Ramos (cell line): ENCODE measurements around the gene CECR2.

ENCODE experiments used
- in situ Hi-C: fragments of 300-500 bp; cut with MboI; formaldehyde crosslinking; loops from one replicate; pipeline ENCODE4 v1.14.3; 2022; ENCODE audit warnings: low sequenced_read_pairs; ENCODE audit not compliant: unreplicated experiment

The CECR2 gene

DNA sequence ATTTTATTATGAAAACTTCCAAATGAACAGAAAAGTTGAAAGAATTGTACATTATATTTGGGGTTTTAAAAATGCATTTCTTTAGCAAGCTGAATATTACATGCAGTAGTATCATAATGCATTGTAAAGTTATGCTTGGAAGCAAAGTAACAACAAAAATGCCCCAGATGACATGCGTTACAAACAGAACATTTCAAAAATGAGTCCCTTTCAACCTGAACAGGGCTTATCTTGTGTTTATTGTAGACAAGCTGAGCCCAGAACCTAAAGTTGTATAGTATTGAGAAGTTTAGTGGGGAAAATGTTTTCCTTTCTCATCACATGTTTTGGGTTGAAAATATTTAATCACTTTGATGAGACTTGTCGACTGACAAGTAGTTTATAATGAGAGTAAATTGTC, 68.8 kb downstream of the CECR2 start:
- in situ Hi-C loops = no loop called here

DNA sequence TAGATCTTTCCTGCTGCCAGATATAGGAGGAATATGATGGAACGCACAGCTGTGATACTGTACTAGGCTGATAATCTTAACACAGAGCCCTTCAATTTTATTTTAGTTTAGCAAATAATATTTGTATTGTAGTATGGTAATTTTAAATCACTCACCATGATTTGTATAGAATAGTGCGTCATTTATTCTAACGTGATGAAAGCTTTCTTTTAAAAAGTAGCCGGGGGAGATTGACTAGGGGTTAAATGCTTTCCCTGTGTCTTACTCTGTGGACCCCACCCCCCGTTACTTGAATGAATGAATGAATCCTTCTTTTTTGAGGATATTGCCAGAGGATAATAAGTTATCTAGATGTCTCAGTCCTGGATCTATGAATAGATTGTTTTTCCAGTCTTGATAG, 72.1 kb downstream of the CECR2 start:
- in situ Hi-C loops = no loop called here

DNA sequence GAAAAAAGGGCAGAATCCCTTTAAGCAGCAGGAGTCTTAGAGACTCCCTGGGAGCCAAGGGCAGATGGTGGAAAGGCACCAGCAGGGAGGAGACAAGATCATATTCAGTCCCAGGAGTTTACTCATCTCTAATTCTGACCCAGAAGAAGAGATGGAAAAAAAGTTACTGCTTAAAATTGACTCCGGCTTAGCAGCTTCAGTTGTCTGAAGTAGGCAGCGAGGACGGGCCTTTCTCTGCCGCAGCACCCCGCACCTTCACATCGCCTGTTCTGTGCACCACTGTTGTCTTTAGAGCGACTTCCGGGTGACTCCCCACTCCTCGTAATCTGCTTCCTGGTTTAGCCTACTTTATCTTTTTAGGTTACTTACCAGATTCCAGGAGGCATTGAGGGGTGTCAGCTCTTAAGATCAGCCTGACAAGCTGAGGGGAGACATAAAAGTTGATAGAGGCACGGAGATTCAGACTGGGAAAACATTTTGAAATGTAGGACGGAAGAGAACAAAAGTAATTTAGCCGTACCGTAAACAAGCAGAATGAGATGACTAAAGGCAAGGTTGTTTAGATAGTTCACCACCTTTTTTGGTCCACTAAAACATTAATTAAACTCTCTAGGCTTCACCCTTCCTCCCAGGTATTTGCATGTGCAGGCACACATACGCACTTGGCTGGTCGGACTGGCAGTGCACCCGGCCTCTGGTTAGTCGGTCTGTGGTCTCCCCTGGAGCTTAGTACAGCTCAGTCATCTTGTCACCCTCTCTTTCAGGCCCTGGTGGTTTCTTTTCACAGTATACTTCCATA, 74.3 kb downstream of the CECR2 start:
- in situ Hi-C loops = no loop called here

DNA sequence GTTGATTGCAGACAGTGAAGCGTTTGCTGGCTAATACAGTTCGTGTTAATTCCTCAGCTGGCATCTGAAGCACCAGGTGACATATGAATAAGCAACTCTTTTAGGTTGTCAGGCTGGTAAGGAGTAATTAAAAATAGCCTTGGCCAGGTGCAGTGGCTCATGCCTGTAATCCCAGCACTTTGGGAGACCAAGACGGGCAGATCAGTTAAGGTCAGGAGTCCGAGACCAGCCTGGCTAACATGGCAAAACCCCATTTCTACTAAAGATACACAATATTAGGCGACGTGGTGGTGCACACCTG, 74.9 kb downstream of the CECR2 start:
- in situ Hi-C loops = no loop called here

DNA sequence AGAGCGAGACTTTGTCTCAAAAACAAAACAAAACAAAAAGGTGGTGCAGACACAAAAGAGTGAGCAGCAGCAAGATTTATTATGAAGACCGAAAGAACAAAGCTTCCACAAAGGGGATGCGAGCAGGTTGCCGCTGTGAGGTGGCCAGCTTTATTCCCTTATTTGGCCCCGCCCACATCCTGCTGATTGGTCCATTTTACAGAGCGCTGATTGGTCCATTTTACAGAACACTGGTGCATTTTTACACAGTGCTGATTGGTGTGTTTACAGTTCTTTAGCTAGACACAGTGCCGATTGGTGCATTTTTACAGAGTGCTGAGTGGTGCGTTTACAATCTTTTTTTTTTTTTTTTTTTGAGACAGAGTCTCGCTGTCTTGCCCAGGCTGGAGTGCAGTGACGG, 77.4 kb downstream of the CECR2 start:
- in situ Hi-C loops = no loop called here

DNA sequence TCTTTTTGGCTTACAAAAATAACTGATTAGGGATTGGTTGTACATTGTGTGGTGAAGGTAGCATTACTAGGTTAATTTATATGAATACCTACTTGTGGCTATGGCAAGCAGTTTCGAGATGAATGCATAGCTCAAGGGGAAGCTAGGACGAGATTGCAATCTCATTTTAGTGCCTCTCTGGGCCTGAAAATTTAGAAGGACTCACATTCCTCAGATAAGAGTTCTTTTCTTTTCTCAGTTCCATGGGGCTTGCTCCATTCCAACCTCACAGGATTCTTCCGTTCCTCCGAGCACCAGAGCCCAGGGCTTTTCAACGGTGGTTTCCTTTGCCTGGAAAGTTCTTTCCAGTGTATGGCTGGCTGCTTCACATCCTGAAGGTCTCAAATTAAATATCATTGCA, 82.1 kb downstream of the CECR2 start:
- in situ Hi-C loops = no loop called here

DNA sequence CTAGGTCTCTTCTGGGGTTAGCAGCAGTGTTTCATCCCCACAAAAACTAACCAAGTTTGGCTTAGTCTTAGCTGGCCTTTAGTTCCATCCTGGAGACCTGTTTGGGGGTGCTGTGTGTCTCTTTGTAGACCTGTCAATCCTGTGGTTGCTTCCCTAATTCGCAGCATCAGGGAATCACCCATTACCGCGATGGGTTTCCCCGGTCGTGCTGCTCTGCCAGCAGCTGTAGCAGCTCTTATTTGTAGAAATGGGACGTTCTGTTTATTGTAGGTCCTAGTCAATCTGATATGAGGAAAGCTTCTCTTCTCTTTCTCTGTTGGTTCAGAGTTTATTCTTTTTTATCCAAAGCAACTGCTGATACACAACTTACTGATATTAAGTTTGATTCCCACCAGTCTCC, 91.6 kb downstream of the CECR2 start:
- in situ Hi-C loops = no loop called here

DNA sequence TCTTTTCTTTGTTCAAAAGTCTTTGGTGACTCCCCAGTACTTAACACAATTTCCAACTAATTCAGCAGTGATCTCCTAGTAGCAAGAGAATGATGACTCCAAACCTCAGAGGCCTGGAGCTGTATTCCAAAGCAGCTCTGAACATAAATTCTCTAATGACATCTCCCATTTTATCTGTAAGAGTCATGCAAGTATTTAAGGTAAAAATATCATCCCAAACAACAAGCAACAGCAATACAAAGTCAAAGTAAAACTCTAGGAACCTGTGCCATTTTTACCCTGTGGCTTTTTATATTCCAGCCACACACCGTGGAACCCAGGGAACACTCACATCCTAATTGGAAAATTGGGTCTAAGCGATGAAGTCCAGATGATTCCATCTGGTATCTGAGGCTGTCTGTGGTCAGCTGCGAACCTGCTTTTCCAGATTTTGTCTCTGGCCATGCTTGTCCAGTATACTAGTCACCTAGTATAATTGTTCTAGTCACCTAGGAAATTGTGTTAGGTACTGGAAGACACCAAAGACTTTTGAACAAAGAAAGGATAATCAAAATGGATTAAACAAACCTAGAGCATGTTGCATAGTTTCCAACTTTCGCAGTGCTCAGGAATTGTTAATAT, 101.7 kb downstream of the CECR2 start:
- in situ Hi-C loops = no loop called here

DNA sequence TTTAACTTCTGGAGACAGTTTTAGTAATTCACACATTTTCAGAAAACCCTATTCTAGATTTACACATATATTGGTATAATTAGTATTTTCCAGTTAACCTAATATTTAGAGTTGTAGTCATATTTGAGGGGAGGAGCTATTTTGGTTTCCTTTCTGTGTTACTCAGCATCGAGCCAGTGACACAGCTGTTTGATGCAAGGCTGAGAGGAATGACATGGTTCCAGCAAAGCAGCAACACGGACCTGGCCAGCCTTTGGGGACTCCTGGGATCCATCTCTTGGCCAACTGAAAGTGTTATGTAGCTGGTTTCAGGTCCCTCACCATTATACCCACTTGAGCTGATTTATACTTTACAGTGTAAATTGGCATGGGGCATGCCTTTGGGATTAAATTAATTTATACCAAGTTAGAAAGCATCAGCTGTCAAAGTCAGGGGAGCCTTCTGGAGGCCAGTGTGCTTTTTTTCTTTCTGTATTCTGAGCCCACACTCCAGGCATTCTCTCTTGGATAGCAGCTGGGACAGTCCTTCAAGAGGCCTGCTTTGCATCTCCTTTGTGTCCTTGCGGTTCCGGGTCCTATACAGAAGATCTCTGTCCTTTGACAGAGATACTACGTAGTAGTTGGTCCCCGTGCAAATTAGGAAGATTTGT, 102.8 kb downstream of the CECR2 start:
- in situ Hi-C loops = no loop called here

DNA sequence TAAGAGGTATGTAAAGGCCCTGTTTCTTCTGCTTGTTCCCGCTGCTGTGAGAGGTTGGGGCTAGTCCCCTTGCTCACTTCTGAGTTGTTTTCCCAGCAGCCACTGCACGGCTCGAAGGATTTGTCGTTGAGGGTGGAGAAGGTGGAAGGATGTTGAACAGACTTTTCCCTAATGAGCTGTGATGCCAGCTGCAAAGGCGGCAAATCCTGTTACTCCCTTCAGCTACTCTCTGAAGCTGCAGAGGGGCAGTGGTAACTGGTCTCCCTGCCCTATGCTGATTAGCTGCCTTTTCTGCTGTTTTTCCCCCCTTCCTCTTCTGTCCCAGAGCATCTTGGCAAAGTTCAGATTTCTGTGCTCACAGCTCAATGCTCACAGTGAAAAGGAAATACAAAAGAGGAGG, 103.7 kb downstream of the CECR2 start:
- in situ Hi-C loops = no loop called here

DNA sequence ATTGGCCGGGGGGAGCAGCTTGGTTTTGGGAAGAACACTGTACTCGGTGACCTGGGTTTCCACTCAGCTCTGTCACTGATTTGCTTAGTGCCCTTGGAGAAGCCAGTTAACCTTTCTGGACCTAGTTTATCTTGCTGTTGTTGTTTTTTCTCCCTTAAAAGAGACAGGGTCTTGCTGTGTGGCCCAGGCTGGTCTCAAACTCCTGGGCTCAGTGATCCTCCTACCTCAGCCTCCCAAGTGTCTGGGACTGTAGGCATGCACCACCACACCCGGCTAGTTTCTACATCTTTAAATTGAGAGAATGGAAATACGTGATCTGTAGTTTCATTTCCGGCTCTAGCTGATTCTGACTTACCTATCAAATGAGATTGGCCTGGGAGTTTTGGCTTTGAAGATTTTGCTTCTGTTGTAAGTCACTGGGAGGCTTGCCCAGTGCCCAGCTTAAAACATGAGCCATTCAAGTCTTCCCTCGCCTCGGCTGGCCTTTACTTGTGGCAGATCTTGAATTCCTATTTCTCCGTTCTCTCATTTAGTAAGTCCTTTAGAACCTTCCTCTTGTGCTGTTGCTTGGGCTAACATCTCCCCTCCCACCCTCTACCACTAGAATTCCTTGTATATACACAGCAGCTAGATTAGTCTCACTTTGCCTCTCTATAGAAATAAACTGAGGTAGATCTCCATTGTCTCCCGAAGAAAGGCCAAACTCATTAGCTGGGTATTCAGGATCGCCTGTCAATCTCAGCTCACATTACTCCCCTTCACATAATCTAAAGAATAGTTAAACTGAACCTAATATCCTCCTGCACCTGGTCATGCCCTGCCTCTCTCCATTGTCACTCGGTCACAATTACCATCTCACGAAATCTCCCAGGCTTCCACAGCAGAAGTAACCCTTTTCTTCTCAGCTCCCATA, 106.3 kb downstream of the CECR2 start:
- in situ Hi-C loops = no loop called here

DNA sequence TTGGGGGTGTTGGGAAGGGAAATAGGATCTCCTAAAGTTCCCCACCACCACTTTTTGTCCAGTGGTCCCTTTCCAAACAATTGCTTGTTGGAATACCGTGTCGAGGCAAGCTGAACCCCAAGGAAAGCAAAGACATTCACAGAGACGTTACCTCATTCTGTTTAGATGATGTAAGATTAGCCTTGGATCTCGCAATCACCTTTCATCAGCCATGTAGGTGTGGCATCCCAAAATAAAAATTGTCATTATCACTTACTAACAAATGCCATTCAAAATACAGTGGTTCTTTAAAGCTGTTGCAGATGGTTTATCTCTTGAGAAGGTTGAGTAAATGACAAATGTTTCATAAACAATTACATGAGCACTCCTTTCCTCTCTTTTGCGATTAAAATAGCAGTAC, 107.6 kb downstream of the CECR2 start:
- in situ Hi-C loops = no loop called here

DNA sequence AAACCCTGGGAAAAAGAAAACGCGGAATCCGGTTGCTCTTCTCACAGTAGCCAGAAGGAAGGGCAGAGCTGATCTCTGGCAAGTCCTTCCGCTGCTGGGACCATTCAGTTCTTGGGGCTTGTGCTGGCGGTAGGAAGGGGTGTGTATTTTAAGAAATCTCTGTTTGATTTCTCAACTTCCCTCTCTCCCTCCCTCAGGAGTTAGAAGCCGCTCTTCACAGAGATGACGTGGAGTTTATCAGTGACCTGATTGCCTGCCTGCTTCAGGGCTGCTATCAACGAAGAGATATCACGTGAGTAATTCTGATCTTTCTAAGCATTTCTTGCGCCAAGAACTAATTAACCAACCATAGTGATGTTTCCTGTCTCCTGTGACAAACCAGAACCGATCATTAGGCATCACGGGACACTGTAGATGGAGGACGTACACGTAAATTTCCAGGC, 108.2 kb downstream of the CECR2 start:
- in situ Hi-C loops = no loop called here

DNA sequence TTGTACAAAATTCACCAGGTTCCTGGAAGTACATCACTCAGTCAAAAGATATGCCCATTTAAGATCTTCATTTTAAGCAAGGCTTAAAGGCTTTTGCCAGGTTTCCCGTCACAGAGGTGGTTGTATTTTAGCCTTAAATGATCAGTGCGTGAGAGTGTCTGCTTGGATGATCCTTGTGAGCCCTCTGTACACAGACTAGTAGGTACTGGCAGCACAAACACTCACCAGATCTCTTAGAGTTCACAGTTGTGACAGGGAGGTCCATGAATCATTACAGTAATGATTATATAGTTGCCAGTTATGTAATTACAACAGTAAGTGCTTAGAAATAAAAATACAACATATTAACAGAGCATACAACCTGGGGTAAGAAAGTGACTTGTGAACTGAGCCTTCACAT, 109.9 kb downstream of the CECR2 start:
- in situ Hi-C loops = no loop called here

DNA sequence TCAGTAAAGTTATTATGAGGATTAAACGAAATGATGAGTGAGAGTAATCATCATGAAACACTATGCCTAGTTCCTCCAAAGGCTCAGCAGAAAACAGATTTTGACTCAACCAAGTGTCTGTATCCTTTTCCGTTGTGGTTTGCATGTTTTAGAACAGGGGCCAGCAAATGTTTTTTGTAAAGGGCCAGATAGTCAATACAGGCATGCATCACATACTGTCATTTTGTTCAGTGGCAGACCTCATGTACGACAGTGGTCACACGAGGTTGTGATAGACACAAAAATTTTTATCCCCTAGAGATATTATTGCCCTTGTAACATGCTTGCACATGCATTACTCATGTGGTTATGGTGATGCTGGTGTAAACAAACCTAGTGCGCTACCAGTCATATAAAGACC, 112.2 kb downstream of the CECR2 start:
- in situ Hi-C loops = no loop called here

DNA sequence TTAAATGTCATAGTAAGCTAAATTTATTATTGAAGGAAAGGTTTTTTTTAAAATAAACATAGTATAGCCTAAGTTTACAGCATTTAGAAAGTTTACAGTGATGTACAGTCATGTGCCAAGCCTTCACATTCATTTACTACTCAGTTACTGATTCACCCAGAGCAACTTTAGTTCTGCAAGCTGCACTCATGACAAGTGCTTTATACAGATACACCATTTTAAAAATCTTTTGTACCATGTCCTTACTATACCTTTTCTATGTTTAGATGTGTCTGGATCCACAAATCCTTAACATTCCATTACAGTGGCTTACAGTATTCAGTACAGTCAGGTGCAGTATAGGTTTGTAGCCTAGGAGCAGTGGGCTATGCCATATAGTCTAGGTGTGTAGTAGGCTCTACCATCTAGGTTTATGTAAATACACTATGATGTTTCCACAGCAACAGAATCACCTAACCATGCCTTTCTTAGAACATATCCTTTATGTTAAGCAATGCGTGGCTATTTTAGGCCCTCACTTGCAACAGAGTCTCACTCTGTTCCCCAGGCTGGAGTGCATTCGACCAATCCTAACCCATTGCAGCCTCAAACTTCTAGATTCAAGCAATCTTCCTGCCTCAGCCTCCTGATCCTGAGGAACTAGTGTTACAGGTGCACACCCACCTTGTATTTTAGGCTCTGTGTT, 114.6 kb downstream of the CECR2 start:
- in situ Hi-C loops = no loop called here

DNA sequence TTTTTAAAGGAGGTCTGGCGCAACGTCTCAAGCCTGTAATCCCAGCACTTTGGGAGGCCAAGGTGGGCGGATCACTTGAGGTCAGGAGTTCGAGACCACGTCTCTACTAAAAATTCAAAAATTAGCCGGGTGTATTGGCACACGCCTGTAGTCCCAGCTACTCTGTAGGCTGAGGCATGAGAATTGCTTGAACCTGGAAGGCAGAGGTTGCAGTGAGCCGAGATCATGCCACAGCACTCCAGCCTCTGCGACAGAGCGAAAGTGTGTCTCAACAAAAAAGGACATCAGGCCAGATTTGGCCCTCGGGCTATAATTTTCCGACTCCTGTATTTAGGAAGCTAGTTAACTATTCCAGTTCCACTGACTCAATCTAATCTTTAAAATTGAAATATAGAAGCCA, 115.3 kb downstream of the CECR2 start:
- in situ Hi-C loops = no loop called here

DNA sequence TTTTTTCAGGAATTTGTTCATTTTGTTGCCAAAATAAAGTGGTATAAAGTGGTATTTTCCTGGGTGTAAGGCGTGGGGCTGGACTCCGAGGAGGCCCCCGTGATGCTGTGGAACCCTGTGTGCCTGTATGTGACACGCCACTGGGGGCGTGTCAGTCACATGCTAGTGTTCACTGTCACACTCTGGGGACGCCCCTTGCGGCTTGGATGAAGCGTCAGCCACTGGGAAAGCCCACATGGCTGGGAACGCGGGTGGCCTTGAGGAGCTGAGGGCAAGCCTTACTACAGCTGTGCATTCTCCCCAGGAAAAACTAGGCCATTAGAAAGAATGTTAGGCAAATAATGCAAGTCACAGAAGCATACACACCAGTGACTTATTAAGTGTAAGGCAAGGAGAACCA, 117.1 kb downstream of the CECR2 start:
- in situ Hi-C loops = no loop called here

DNA sequence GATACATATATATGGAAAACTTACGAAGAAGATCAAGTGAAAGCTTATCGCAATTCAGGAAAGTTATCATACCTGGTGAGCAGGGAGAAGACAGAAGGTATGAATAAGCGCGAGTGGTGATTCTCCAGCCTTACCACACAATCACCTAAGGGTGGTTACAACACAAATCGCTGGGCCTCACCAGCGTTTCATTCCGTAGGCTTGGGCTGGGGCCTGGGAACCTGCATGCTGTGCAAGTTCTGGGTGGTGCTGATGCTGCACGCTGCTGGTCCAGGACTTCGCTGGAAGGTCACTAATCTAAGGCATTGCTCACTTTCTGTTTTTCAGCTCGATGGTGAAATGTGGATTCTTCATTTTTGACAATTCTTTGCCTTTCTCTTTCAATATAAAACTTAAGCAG, 117.5 kb downstream of the CECR2 start:
- in situ Hi-C loops = no loop called here

DNA sequence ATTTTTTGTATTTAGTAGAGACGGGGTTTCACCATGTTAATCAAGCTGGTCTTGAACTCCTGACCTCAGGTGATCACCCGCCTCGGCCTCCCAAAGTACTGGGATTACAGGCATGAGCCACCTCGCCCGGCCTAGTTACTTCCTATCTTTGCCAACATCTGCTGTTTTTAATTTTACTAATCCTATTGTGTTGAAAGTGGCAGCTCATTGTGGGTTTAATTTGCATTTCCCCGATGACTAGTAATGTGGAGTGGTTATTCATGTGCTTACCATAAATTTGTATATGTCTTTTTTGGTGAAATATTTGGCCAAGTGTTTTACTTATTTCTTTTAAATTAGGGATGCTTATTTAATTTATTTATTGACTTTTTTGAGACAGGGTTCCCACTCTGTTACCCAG, 119.8 kb downstream of the CECR2 start:
- in situ Hi-C loops = no loop called here
